Epidermal melanocyte (primary cell): ENCODE measurements around the gene DOC2A.
"Not testable (repeated sequence)": the region's sequence is repeated elsewhere in the genome, so short reads cannot be mapped to it uniquely, and the experiment has no call there.

ENCODE experiments used
- DNase-seq: peaks from one replicate; pipeline ENCODE4 v3.0.0; 2011; ENCODE audit warnings: low spot score; ENCODE audit not compliant: insufficient read length

The DOC2A gene

DNA sequence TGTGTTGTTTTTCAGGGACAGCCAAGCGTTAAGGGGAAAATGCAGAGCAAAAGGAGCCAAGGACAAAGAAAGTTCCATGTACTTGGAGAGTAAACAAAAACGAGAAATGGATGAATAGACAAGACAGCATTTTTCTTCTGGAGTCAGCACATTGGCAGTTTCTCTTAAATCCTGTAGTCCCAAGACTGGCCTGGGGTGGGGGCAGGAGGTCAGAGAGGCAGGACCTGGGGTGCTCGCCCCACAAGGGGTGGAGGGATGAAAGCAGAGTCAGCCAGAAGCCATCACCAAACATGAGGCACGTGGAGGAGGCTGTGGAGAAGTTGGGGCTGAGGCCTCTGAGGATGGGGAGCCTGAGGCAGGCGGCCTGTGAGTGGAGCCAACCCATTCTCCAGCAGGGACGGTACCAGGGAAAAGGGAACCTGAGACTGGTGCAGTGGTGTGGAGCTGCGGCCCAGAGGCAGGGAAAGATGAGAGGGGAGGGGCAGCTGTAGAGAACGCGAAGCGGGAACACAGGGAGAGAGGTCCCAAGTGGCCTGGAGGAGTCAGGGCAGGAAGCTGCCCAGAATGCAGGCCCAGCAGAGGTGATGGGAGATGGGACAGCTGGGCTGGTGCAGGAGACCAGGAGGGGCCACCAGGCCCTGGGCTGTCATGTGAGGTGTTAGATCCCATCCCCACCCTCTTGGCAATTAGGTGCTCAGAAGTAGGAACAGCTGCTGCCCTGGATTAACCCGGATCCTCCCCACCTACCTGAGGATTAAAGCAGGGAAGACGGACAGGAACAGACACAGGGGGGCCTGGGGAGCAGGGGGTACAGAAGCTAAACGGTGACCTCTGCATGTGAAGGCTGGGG lies 17.0 kb upstream of the DOC2A start:
- no peak for DNase-seq

DNA sequence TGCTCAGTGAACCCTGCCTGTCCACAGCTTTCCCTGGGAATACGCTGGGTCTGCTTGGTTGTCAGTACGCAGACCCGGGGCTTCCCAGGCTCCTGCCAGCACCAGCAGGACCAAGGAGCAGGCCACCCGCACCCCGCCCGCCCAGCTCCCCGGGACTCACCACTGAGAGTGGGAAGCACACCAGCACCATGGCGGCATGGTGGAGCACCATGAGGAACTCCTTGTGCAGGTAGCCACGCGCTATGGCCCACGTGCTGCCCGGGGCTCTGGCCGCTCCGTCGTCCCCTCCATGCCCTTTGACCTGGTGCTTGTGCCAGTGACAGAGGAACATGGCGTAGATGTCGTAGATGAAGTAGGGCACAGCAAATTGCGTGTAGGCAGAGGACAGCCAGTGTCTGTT lies 15.6 kb upstream of the DOC2A start:
- DNase-seq: no peak

DNA sequence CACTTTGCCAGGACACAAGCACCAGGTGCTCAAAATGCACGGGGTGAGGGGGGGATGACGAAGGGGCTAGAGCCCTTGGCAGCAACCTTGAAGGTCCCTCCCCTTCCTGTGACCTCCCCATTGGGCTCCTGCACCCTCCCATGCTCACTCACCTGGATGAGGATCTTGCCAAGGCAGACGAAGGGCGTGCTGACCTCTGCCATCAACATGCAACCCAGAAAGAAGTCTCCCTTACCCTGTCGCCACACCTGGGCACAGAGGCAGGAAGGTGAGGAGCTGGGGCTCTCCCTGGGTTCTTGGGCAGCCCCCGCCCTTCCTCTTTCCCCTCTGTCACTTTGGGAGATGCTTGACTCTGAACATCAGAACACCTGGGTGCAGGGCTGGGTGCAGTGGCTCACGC lies 14.7 kb upstream of the DOC2A start:
- DNase-seq: no peak

DNA sequence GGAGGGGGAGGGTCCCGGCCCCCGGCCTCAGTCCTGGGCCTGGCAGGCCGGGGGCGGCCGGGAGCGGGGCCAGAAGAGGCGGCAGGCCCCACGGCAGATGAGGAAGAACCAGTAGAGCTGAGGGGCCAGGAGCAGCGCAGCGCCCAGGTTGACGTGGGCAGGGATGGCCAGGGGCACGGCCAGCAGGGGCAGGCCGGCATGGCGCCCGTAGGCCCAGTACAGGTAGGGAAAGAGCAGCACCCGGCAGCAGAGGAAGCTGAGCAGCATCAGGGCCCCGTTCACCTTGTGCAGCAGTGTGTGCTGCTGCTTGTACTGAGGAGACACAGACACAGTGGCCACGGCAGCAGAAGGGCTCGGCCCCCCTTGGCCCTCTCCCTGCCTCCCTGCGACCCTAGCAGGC lies 14.3 kb upstream of the DOC2A start:
- DNase-seq: no peak

DNA sequence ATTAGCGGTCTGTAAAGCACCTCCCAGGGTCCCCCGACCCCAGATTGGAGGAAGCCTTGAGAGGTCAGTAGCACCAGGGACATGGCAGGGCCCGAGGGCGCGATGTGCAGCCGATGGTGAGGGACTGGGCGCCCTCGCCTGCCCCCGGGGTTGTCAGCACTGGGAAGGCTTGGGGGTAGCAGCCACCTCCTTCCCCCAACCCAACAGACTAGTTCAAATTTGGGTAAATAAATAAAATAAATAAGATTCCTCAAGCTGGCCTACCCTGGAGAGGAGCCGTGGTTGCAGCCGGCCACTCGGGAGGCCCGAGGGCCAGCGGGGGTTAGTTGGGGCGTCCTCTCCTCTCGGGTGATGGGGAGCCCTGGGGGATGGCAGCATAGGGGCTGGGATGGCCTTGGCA lies 13.6 kb upstream of the DOC2A start:
- DNase-seq: no peak

DNA sequence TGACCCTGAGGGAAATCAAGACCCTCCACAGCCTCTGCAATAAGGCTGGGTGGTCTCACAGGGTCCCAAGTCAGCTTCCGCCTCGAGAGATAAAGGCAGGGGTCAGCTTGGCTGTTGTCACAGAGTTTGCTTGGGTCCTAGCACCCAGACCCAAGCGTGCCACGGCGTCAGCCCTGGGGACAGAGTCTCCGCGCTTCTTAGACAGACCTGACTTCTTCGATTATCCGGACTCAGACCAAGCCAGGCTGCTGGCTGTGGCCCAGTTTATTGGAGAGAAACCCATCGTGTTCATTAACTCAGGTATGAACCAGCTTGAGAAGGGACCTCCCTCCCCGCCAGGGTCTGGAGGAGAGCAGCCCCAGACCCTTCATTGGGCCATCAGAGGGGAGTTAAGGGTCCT lies 12.8 kb upstream of the DOC2A start:
- no peak for DNase-seq

DNA sequence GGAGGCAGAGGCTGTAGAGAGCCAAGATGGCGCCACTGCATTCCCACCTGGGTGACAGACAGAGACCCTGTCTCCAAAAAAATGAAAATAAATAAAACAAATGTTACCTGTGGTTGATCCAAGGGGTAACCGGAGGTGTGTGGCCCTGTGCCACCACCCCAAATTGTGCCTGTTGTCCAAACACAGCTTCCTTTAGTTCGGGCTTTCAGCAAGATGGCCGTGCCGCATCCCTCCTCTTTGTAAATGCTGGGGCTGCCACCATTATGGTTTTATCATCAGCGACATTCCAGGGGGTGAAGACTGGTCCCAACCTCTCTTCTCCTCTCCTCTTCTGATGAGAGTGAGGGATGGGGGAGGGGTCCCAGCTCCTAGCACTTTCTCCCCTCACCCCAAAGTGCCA lies 12.1 kb upstream of the DOC2A start, which contains the start of gene C16orf92:
TSS of gene C16orf92 (plus strand) at position 312 of the 400 bp plus-strand sequence. CDS start 143 bp downstream, outside the sequence.
- DNase-seq: no peak

DNA sequence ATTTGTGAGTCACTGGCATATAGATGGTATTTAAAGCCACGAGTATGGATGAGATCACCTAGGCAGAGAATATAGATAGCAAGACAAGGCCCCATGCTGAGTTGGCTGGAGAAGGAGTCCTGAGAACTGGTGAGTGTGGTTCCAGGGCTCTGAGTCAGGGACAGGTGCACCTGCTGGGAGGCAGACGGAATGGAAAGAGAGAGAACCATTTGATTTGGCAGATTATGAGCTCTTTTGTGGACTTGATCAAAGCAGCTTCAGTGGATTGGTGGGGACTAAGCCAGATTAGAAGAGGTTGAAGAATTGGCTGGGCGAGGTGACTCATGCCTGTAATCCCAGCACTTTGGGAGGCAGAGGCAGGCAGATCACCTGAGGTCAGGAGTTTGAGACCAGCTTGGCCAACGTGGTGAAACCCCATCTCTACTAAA lies 7.9 kb upstream of the DOC2A start:
- DNase-seq: no peak

DNA sequence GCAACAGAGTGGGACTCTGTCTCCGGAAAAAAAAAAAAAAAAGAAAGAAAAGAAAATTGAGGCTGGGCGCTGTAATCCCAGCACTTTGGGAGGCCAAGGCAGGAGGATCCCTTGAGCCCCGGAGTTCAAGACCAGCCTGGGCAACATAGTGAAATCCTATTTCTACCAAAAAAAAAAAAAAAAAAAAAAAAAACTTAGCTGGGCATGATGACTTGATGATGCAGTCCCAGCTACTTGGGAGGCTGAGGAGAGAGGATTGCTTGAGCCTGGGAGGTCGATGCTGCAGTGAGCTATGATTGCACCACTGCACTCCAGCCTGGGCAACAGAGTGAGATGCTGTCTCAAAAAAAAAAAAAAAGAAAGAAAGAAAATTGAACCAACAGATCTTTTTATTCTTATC lies 7.1 kb upstream of the DOC2A start:
- not testable (repeated sequence) for DNase-seq

DNA sequence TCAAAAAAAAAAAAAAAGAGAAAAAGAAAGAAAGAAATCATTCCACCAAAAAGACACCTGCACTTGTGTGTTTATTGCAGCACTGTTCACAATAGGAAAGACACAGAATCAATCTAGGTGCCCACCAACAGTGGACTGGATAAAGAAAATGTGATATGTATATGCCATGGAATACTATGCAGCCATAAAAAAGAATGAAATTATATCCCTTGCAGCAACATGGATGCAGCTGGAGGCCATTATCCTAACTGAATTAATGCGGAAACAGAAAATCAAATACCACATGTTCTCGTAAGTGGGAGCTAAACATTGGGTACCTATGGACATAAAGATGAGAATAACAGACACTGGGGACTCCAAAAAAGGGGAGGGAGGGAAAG lies 6.4 kb upstream of the DOC2A start:
- DNase-seq: no peak

DNA sequence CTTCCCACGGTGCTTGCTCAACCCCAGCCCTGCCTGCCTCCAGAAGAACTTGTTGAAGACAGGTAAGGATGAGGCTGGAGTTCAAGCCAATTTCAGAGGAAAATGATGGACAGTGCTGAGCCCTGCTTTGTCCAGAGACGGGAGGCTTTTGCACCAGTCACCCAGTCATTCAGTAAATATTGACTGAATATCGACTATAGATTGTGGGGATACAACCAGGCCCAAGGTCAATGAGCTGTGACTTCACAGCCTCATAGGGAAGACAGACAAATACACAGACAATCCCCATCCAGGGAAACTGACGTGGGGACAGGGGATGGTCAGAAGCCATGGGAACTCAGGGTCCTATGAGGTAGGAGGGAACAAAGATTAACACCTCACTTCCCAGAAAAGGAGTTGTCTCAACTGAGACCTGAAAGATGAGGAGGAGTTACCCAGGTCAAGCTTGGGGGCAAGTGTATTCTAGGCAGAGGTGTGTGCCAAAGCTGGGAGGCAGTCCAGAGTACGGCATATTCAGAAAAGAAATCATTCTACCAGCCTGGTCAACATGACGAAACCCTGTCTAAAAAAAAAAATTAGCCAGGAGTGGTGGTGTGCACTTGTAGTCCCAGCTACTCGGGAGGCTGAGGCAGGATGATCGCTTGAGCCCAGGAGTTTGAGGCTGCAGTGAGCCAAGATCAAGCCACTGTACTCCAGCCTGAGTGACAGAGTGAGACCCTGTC lies 5.9 kb upstream of the DOC2A start:
- no peak for DNase-seq

DNA sequence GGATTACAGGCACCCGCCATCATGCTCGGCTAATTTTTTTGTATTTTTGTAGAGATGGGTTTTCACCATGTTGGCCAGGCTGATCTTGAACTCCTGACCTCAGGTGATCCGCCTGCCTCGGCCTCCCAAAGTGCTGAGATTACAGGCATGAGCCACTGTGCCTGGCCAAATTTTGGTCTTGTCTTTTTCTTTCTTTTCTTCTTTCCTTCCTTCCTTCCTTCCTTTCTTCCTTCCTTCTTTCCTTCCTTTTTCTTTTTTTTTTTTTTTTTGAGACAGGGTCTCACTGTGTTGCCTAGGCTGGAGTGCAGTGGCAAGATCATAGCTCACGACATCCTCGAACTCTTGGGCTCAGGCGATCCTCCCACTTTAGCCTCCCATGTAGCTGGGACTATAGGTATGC lies 4.6 kb upstream of the DOC2A start:
- DNase-seq: not testable (repeated sequence)

DNA sequence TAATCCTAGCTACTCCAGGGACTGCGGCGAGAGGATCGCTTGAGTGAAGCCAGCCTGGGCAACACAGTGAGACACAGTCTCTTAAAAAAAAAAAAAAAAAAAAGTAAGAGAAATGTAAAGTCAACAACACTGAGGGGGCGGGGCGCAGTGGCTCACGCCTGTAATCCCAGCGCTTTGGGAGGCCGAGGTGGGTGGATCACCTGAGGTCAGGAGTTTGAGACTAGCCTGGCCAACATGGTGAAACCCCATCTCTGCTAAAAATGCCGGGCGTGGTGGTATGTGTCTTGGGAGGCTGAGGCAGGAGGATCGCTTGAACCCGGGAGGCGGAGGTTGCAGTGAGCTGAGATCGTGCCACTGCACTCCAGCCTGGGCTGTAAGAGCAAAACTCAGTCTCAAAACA lies 1.8 kb upstream of the DOC2A start:
- DNase-seq: not testable (repeated sequence)

DNA sequence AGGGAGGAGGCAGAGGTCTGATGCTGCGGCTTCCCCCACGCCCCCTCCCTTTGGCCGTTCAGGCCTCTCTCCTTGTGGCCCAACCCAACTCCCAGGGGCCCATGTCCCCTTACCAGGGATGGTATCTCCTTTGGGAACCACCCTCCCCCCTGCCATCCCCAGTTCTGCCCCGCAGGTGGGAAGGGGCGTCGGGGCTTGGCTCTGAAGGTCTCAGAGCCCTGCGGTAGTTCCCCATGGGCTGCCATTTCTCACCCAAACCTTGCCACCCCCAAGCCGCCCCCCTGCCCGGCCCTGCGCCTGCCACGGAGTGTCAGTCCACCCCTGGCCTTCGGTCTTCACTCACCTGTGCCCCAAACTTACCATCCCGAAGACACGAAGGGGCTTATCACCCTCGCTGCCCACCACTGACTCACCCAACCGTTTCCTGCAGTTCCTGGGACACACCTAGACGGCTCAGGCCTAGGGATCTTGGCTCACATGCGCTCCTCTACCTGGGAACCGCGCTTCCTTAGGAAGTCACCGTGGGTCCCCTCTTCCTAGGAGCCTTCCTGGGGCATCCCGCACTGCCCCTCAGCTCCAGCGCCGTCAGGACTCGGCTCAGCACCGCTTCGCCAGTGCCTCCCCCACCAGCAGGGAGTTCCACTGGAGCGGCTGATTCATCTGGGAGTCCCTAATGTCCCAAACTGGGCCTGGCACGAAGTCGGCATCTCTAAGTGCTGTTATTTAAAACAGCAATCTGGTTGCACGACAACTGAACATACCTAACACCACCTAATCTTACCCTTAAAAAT lies 1.1 kb upstream of the DOC2A start:
- no peak for DNase-seq

DNA sequence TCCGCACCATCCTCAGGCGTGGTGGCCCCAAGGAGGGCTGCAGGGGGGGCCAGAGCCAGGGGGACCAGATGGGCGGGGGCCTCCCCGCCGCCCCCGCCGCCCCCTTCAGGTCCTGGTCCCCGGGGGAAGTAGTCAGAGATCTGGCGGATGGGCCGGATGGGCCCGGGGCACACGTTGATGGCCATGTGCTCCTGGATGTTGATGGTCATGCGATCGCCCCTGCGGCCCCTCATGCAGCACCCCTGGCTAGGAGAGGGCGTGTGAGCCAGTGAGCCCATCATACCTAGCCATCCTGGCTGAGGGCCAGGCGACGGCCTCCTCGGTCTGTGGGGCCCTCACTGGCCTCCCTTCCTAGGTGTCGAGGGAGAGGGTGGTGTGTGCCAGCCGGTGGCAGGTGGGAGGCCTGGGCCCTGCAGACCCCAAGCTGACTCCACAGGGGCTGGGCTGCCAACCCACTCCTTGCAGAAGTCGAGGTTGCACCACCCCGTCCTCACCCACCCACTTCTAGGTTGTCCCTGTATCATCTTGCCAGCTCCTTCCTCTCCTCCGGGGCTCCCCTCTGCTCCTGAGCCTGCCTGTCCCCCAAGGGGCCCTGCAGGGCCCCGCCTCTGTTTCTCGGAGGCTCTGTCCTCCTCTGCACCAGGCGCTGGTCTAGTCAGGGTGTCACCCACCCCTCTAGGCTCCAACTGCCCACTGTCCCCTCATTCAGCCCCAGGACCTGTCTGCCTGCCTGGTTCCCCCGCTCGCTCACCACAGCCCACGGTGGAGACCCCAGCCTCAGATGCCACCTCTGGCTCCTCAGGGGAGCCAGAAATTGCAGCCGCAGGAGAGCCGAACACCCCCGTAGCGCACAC lies 610 bp downstream of the DOC2A start:
- DNase-seq: no peak

DNA sequence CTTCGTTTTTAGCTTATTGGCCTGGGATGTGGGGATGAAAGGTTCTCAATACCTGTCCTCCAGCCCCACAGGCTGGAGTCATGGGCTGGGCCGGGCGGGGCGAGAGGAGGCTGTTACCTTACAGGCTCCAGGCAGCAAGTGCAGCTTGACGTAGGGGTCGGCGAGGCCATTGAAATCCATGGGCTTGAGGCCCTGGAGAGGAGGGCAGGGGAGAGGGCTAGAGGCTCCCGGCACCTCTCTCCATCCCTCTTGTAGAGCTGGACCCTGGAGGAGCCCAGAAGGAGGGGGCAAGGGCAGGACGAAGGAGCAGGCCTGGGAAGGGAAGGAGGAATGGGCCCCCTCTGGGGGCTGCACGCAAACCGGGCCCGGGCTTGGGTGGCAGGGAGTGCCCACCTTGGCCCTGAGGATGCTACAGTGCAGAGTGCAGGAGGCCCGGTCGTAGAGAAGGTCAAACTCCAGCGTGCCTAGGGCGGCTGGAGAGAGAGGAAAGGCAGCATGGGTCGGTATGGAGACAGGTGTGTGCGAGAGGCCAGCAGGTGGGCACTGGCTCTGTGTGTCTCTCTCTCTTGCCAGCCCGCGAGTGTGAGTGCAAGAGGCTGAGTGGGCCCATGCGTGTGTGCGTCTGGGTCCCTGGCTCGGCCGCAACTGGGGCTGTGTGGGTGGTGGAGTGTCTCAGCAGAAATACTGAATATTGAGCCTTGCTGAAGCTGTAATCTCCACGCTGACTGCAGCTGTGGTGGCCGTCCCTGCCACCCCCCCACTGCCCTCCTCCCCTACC lies 1.6 kb downstream of the DOC2A start:
- no peak for DNase-seq

DNA sequence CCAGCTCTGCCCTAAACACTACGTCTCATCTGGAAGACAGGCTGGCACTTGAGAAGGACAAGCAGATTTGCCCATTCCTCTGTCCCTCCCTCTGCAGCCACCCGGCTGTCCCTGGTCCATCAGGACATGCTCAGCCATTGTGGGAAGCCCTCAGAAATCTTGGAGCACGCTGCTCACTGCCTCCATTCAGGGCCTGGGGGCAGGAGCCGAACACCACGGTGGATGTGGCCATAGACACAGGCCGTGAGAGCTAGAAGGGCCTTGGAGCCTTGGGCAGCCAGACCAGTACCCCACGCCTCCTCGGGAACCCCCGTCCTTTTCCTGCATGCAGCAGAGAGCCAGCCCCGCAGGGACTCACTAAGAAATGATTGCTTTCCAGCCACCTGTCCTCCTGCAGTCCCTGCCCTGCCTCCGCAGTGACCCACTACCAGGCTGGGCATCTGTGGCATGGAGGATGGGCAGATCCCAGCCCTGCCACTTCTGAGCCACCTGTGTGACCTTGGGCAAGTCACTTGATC lies 3.4 kb downstream of the DOC2A start:
- DNase-seq: no peak

DNA sequence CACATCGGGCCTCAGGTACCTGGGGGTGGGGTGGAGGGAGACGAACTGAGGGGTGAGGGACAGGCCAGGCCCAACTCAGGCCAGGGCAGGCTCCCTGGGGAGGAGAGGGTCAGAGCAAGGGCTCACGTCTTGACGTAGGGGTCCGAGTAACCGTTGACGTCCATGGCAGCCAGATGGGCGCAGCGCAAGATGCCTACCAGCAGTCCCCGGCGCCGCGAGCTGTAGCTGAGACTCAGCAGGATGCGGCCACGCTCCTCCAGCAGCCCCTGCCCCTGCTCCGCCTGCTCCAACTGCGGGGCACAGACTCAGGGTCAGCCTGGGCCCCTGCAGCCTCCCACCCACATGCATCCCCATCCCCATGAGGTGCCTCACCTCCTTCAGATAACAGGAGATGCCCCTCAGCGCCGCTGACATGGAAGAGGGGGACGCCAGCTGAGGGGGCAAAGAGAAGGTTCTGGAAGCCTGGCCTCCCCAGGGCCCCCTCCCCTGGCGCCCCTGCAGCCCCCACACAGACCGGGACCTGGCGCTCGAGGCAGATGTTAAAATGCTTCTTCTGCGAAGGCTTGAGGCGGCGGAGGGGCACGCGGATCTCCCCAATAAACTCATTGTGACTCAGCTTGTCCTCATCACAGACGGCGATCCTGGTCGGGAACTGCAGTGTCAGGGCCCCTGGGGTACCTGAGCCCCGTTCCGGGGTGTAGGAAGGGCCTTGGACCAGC lies 4.0 kb downstream of the DOC2A start:
- no peak for DNase-seq

DNA sequence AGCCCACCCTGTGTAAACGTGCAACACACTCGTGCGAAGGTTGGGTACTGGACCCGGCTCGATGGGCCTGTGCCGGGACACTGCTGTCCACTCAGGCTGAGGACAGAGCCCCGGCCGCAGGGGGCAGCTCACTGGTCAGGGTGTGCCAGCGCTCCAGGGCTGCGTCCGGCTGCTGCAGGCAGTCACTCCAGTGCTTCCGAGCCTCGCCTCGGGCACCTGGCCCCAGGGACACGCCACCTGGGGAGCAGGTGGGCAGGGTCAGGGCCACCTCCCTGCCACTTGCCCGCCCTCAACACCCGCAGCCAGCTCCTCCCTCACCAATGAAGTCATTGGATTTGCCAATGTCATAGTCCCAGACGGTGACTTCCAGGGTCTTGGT lies 4.7 kb downstream of the DOC2A start:
- DNase-seq: no peak
